ENCODE measurements around the gene GPANK1.

GPANK1 gene

GRCh38 chr6:31636698-31637596, 27.9 kb downstream of the GPANK1 start:
- no peak for DNase-seq

DNA sequence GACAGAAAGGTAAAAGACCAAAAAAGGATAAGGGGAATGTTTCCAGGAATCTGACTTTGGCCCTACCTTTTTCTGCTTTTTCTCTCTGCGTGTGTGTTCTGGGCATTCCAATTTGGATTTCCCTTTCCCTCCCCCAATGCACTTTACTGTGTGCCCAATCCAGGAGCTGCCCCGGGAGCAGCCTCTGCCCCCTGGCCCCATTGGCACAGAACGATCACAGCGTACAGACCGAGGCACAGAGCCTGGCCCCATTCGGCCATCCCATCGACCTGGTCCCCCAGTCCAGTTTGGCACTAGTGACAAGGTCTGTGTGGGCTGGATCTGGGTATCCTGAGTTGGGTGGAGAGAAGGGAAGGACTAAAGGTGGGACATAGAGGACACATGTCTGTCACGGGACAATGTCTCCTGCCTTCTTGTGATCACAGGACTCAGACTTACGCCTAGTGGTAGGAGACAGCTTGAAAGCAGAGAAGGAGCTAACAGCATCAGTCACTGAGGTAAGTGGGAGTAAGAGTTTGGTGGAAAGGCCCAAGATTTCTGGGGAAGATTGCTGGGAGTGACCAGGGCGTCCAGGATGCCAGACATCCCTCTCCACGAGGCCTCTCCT, 29.7 kb downstream of the GPANK1 start:
- DNase-seq, result no peak

- DNase-seq, result no peak
Measured at GRCh38 chr6:31634131-31634530, 30.7 kb downstream of the GPANK1 start.

DNA sequence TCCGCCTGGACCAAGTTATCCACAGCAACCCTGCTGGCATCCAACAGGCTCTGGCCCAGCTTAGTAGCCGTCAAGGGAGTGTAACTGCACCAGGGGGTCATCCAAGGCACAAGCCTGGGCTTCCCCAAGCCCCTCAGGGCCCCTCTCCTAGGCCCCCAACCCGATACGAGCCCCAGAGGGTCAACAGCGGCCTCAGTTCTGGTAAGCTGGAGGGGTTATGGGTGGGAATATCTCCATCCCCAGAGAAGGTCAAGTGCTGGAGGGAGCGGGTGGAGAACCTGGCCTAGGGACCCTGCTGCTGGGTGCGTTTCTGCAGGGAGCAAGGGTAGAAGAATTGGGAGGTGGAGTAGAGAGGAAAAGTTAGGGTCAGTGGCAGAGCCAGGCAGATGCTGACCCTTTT, 31.4 kb downstream of the GPANK1 start:
- no peak for DNase-seq

DNA sequence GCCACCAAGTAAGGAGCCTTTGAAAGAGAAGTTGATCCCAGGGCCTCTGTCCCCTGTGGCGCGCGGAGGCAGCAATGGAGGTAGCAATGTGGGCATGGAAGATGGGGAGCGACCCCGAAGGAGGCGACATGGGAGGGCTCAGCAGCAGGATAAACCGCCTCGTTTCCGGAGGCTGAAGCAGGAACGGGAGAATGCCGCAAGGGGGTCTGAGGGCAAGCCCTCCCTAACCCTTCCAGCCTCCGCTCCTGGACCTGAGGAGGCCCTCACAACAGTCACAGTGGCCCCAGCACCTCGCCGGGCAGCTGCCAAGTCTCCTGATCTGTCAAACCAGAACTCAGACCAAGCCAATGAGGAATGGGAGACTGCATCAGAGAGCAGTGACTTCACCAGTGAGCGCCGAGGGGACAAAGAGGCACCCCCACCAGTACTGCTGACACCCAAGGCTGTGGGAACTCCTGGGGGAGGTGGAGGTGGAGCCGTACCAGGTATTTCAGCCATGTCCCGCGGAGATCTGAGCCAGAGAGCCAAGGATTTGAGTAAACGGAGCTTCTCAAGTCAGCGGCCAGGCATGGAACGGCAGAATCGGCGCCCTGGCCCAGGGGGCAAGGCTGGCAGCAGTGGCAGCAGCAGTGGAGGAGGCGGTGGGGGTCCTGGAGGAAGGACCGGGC, 32.4 kb downstream of the GPANK1 start:
- DNase-seq, result no peak

GRCh38 chr6:31631681-31632278, 33.0 kb downstream of the GPANK1 start:
- DNase-seq, result no peak

DNA sequence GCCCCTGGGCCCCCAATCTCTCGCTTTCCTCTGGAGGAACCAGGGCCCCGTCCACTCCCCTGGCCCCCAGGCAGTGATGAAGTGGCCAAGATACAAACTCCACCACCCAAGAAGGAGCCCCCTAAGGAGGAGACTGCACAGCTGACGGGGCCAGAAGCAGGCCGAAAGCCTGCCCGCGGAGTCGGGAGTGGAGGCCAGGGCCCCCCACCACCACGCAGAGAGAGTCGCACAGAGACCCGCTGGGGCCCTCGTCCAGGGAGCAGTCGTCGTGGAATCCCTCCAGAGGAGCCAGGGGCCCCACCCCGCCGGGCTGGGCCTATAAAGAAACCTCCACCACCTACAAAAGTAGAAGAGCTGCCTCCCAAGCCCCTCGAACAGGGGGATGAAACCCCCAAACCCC, 33.6 kb downstream of the GPANK1 start:
- no peak for DNase-seq

- DNase-seq, result no peak
Measured at GRCh38 chr6:31630177-31630934, 34.4 kb downstream of the GPANK1 start.

- DNase-seq, result no peak
Measured at GRCh38 chr6:31629014-31629413, 35.8 kb downstream of the GPANK1 start.

GRCh38 chr6:31627690-31628287, 37.0 kb downstream of the GPANK1 start:
- no peak for DNase-seq

- no peak for DNase-seq
Measured at GRCh38 chr6:31626952-31627351, 37.8 kb downstream of the GPANK1 start.

DNA sequence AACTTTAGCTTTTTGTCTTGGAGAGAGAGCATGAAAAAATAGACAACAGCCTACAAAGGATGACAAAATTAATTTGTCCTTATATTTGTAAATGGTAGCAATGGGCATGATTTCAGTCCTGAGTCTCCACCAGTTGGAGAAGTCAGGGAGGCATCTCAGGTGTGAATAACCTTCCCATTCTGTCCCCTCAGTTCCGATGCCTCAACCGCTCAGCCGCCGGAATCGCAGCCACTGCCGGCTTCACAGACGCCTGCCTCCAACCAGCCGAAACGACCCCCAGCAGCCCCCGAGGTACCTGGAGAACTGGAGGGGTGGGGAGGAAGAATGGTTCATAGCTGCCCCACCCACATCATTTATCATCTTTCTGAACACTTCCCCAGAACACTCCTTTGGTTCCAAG, 40.7 kb downstream of the GPANK1 start:
- DNase-seq, result no peak

DNA sequence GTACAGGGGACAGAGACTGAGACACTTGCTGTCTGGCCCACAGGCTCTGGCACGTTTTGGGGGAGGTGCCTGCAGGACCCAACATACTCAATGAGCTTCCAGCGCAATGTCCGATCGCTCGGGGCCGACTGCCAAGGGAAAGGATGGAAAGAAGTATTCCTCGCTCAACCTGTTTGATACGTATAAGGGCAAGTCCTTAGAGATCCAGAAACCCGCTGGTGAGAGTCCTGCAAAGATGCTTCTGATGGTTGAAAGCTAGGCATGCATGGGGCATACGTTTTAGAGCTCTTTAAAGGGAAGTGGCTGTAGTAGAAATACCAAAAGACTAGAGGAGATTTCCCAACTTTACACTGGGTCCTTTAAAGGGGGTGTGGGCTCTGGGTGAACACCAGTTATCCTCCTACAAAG, 42.1 kb downstream of the GPANK1 start:
- no peak for DNase-seq

DNA sequence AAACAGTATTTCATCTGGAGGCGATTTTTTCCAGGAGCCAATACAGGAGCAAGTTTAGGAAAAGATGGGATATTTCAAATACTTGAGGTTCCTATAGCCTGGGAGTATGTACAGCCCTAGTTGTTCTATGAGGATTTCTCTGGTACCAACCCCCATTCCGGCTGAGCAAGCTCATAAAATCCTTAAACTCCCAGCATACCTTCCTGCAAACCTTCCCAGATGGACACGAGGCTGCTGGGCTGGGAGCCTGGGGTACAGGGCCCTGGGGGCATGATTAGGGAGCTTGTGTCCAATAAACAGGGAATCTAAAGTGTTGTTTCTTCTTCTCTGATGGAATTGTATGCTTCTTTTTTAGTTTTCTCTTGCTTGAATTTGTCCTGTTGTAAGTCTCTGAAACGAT, 42.8 kb downstream of the GPANK1 start:
- no peak for DNase-seq

DNA sequence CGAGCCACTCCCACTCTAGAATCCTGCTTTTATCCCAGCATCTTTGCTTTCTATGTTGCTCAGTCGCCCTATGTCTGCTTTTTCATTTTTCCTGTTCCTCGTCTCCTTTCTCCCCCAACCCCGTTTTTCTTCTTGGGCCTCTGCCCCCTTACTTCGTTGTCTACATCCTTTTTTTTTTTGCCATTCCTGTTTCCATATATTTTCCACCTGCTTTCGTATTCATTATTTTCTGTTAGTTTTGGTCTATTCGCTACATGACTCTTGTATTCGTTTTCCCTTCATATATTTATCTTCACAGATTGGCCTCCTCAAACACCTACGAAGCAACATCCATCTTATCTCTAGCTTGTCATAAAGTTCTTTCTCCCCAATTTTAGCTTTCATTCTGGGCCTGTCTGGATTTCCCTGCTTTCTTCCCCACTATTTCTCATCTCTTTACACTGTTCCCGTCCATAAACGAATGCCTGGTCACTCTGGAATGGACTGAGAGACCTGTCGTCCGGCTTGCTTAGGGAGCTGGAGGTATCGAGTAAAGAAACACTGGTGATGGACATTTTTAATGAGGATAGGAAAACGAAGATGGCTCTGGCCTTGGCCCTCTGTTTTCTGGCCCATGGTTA, 43.4 kb downstream of the GPANK1 start:
- DNase-seq, result no peak

GRCh38 chr6:31620586-31621319, 44.0 kb downstream of the GPANK1 start, which contains the start of gene PRRC2A:
PRRC2A (plus strand) TSS chr6:31620715; CDS start chr6:31622790, 2,075 bp downstream.
- DNase-seq, result peak; percentile 71

- DNase-seq, result peak; percentile 99
Measured at GRCh38 chr6:31619805-31620585, 44.8 kb downstream of the GPANK1 start.

DNA sequence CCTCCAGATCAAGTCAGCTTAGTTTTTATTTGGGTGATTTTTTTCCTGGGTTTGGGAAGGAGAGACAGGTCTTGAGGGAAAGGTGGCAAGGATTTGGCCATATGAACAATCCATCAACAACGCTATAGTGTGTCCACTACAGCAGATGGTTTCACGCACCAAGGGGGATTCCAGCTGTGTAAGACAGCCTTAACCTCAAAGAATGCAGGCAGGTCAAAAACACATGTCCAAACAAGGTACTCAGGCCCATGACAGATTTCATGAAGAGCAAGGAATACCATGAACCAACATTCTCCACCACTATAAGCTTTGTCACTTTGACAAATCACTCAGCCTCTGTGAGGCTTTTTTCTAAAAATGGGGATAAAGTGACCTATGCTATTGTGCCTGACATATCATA, 47.8 kb downstream of the GPANK1 start:
- no peak for DNase-seq

DNA sequence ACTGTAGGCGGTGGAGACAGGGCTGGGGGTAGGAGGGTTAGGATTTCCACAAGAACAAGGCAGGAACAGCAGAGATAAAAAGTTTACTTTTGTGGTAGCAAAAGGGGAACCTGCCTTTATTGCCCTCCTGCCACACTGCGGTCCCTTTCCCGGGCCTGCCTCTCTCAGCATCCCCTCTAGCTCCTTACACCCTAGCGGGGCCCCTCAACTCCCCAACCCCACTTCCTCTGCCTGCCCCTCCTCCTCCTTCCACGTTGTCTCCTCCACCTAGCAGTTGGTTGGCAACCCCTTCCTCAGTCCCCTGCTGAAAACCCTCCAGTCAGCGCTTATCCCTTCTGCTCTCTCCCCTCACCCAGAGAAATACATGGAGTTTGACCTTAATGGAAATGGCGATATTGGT, 49.0 kb downstream of the GPANK1 start:
- no peak for DNase-seq
